Epithelial cell of proximal tubule (primary cell): ENCODE measurements around the gene GABRG2. TPM values are rescaled to one million over a fixed set of nuclear protein-coding genes. Genes with fewer than 3 reads are reported as not detected.

ENCODE experiments used
- DNase-seq: peaks from one replicate; pipeline ENCODE4 v3.0.0-alpha.2; 2011; ENCODE audit warnings: low read depth
- H3K4me3 ChIP-seq: 2 replicates; pipeline ENCODE4 v1.5.1; 2011; ENCODE audit warnings: low read depth, mild to moderate bottlenecking, low read length
- CTCF ChIP-seq: conservative IDR thresholded peaks from 2 replicates; pipeline ENCODE4 v1.5.1; 2012; ENCODE audit warnings: low read depth, mild to moderate bottlenecking, low read length
- total RNA-seq: library from RNA; depleted of rRNA; stranded (reverse); fragments of >200 nt; gene quantifications from 2 replicates; pipeline ENCODE4 v1.2.3, GENCODE V29; 2015

The GABRG2 gene
- total RNA-seq, 1 donor from 2014 or later = not detected

GRCh38 chr5:162067162-162067561, 411 bp upstream of the GABRG2 start:
- H3K4me3 ChIP-seq = no peak overlapping the region
- DNase-seq = no peak
- no peak for TF ChIP-seq CTCF

GRCh38 chr5:162068412-162068811, 839 bp downstream of the GABRG2 start:
- DNase-seq = no peak
- H3K4me3 ChIP-seq = no peak overlapping the region
- TF ChIP-seq CTCF = no peak

- no peak for TF ChIP-seq CTCF
- no peak for DNase-seq
- no peak overlapping the region for H3K4me3 ChIP-seq
Measured at GRCh38 chr5:162068936-162069335, 1.4 kb downstream of the GABRG2 start.

DNA sequence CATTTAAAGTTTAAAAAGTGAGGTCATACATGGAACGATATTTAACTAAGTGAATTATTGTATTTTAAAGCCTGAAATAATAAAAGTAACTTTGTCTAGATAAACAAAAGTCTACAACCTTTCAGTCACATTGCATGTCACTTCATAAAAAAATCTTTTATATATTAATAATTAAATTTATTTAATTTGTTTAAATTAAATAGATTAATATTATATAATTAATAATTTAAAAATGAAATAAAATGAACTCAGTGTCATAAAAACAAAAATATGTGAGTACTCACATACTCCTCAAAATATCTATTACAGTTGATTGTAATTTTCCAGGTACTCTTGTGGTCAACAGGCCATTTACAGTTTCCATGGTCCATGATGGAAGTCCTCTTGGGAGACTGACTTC, 11.2 kb downstream of the GABRG2 start:
- no peak for DNase-seq
- H3K4me3 ChIP-seq = no peak overlapping the region
- no peak for TF ChIP-seq CTCF

DNA sequence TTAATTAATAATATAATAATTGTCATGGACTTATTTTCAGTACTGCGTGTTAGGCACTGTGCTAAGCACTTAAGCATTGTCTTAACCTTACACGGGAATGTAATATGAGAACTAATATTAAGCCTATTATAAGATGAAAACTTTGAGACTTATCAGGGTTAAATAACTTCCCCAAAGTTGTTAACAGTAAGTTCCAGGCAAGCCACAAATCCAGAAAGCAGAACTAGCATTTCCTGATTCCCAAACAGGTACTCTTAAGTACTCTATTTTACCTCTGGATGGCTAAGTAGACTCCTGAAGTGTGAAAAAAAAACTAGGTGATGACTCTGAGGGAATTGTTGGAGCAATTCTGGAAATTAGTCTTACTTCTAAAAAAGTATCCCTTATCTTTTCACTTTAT, 23.8 kb downstream of the GABRG2 start:
- no peak for TF ChIP-seq CTCF
- no peak overlapping the region for H3K4me3 ChIP-seq
- DNase-seq = no peak

DNA sequence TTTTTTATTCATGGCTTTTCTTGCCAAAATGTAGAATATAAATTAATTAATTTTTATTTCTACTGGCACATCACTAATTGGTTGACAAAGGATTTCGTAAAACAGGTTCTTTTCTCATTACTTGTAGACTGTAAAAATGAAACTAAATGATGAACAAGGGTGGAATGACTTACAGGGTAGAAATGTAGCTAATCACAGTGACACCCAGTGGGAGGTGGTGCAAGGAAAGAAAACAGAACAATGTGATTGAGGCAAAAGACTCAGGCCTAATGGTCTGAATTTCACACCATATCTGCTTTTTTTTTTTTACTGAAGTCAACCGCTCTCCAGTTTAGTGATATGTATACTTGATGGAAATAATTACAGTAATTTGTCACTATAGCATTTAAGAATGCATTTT, 28.9 kb downstream of the GABRG2 start:
- H3K4me3 ChIP-seq = no peak overlapping the region
- peak; percentile 23 for TF ChIP-seq CTCF
- no peak for DNase-seq

DNA sequence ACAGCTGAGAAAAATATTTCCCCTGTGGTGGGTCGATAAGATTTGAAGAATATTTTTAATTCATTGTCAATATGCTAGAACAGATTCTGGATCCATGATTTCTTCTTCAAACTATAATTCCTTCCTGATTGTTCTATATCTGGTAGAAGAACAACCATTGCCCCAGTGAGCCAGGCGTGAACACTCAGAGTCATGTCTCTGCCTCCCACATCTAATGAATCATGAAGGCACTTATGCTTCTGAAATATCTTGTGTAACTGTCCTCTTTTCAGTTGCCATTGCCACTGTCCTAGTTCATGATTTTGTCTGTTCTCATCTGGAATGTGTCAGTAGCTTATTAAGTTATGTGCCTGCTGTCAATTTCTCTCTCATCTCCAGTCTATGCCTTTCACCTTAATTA, 40.0 kb downstream of the GABRG2 start:
- H3K4me3 ChIP-seq = no peak overlapping the region
- TF ChIP-seq CTCF = no peak
- no peak for DNase-seq
